ENCODE results near the gene MAG. TPM values are rescaled to one million over a fixed set of nuclear protein-coding genes. Genes with fewer than 3 reads are reported as not detected.

The MAG gene
- total and polyA plus RNA-seq, 9 of the 15 experiments (the other 6 are each of a cell fraction or from before 2014, with no cell fraction given) = 0.11 to 10.0 (median 1.6) TPM

GRCh38 chr19:35300339-35300649 lies 8.3 kb downstream of the MAG start (continued):
- TF ChIP-seq ZSCAN32 (CRISPR knock-in tag; IDR thresholded peaks at IDR 0.05) (no peak), TFE3 (CRISPR knock-in tag; IDR thresholded peaks at IDR 0.05) (no peak), ZNF507 (tag; conservative IDR thresholded peaks at IDR 0.05) (no peak), ARID2 (IDR thresholded peaks at IDR 0.05) (no peak), FOXA3 (CRISPR knock-in tag; conservative IDR thresholded peaks at IDR 0.05 in 1 of 2, IDR thresholded peaks at IDR 0.05 in 1 of 2) (no peak), ZNF395 (CRISPR knock-in tag; IDR thresholded peaks at IDR 0.05) (0 out of 2 replicates have a peak, but pooled peaks have one; percentile 34), NR4A1 (CRISPR knock-in tag; IDR thresholded peaks at IDR 0.05) (no peak), NR4A1 (tag; IDR thresholded peaks at IDR 0.05) (0 out of 2 replicates have a peak, but pooled peaks have one; percentile 37), ZNF77 (CRISPR knock-in tag; IDR thresholded peaks at IDR 0.05) (no peak), ELF4 (CRISPR knock-in tag; IDR thresholded peaks at IDR 0.05) (no peak), POLR2H (tag; IDR thresholded peaks at IDR 0.05; ENCODE audit: low read depth) (no peak), RFX7 (CRISPR knock-in tag; IDR thresholded peaks at IDR 0.05) (no peak), ZFP91 (CRISPR knock-in tag; IDR thresholded peaks at IDR 0.05) (no peak), SIN3B (IDR thresholded peaks at IDR 0.05; ENCODE audit: low read depth) (no peak), ARID1B (IDR thresholded peaks at IDR 0.05) (peak; percentile 65), HDAC2 (IDR thresholded peaks at IDR 0.05) (0 out of 2 replicates have a peak, but pooled peaks have one; percentile 30), MAZ (CRISPR knock-in tag; conservative IDR thresholded peaks at IDR 0.05 in 1 of 2, IDR thresholded peaks at IDR 0.05 in 1 of 2) (no peak), SRSF9 (IDR thresholded peaks at IDR 0.05; ENCODE audit: borderline replicate concordance, low read depth, low read length) (no peak), ETV1 (tag; conservative IDR thresholded peaks at IDR 0.05; ENCODE audit: low read depth) (no peak), RAD21 (CRISPR knock-in tag; conservative IDR thresholded peaks at IDR 0.05 in 1 of 2, IDR thresholded peaks at IDR 0.05 in 1 of 2) (no peak), MTF1 (CRISPR knock-in tag; IDR thresholded peaks at IDR 0.05; ENCODE audit: borderline replicate concordance) (no peak), NR1H2 (CRISPR knock-in tag; IDR thresholded peaks at IDR 0.05) (no peak), MTA2 (IDR thresholded peaks at IDR 0.05; ENCODE audit: low read depth) (no peak), ZNF785 (CRISPR knock-in tag; IDR thresholded peaks at IDR 0.05) (no peak), PHF20 (IDR thresholded peaks at IDR 0.05; ENCODE audit: partially characterized antibody) (no peak), NCOR1 (IDR thresholded peaks at IDR 0.05) (no peak), HDGF (IDR thresholded peaks at IDR 0.05) (no peak), TCFL5 (CRISPR knock-in tag; conservative IDR thresholded peaks at IDR 0.05) (no peak), XRCC3 (IDR thresholded peaks at IDR 0.05) (no peak)

All from K562 (cell line).